GM19238 (cell line): Measurements from ENCODE around the gene SNCA.

ENCODE experiments used
- DNase-seq: peaks from one replicate; pipeline ENCODE4 v3.0.0; 2011; ENCODE audit warnings: low spot score; ENCODE audit not compliant: insufficient read length

SNCA gene

GRCh38 chr4:89814362-89814761 lies 22.6 kb downstream of the SNCA start:
- DNase-seq, result no peak

DNA sequence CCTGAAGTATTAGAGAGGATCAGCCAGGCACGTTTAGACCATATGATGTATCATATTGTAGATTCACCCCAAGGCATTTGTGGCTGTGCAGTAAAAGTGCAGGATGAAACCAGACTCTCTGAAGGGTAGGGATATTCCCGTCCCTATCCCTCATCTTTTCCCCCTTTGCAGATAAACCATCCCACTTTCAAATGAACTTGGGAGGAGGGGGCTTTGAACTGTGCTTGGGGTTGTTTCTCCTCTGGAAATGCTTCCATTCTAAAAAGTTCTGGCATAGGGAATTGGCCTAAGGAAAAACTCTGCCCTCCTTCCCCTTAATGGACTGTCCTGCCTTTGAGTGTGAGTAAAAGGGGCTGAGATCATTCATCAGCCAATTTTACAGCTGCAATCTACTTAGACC lies 23.8 kb downstream of the SNCA start:
- no peak for DNase-seq

DNA sequence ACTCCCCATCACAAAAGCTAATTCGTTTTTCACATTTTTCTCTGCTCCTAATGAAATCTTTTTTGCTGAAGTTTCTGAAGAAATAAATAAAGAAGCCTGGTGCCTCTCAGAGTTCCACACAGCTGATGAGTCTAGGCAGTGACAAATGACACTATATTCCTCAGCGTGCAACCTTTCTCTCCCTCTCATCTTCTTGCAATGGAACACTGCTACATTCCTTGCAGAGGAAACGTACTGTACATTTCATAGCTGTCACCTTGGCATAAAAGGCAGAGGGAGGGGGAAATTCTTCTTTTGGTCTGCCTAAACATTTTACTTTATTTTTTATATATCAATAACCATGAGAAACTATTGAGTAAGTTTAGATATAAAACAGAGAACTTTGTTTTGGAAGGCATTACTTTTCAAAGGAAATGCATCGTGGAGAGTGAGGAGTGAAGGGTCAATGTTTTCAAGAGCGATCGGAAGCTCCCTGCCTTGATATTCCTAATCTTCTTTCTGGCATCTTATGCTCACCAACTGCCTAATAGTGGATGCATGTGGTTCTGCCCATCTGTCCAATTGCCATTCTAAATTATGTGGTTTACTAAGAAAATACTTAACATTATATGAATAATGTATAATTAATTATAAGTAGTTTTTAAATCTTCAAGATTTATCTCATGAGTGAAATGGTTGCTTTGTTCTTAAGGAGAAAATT lies 29.4 kb downstream of the SNCA start:
- DNase-seq, result no peak

DNA sequence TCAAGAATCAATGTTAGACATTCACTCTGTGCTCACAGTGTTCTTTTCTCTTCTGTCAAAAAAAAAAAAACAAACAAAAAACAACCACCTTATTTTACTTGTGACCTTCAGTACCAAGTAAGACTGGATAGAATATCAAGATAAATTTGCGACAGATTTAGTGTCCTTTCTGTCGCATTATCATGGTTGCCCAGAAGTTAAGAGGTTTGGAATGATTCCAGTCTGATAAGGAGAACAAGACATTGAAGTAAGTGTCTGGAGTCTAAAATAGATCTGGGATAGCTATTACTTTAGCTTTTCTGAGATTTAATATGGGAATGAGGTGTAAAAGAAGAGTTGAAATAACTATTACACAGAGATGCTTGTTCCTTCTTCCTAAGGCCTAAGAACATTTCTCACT lies 31.7 kb downstream of the SNCA start:
- DNase-seq, result no peak

- no peak for DNase-seq
These were observed 33.0 kb downstream of the SNCA start for GRCh38 chr4:89803915-89804314.

GRCh38 chr4:89803036-89803435 lies 33.9 kb downstream of the SNCA start:
- no peak for DNase-seq

- DNase-seq, result no peak
These were observed 36.3 kb downstream of the SNCA start for GRCh38 chr4:89800527-89801103.

- DNase-seq, result no peak
These were observed 36.9 kb downstream of the SNCA start for GRCh38 chr4:89800012-89800516.

GRCh38 chr4:89799071-89799470 lies 37.9 kb downstream of the SNCA start:
- no peak for DNase-seq

DNA sequence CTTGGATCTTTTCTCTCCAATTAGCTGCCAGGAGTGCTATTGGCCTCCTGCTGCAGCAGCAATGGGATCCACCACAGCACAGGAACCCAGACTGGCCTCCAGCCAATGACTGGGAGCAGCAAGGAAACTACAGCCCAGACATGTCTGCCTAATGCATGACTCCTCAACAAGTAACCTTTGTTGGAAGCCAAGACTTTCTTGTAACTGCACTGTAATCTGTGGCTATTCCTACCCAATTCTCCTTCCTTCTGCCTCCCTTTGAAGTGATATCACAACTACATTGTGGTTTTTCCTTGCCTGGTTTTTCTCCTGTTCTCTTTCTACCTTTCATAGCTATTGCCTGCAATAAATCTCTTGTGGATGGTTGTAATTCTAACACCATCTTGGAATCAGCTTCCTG lies 39.8 kb downstream of the SNCA start:
- DNase-seq, result no peak

- no peak for DNase-seq
These were observed 48.5 kb downstream of the SNCA start for GRCh38 chr4:89788206-89789072.

DNA sequence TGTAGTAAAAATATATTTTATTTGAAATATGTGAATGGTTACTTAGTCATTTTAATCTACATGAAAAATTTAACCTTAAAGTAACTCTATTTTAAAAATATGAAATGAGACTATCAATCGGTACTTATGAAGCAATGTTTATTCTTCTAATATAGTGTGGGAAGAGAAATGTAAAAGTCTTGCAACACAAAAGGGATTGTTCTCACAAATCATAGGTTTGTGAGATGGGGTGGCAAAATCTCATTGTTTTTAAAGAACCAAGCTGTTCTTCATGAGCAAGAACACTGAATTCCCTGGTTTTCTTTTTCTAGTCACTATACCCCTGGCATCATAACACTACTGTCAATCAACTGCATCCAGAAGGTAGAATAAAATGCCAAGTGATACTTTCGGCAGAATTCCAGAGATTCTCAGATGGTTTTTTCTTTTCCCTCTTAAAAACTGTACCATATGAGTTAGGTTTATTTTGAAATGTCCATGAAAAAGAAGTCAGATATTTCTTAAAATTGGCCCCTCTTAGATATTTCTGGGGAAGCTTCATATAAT lies 52.2 kb downstream of the SNCA start:
- DNase-seq, result no peak

- no peak for DNase-seq
These were observed 55.6 kb downstream of the SNCA start for GRCh38 chr4:89781321-89781720.

DNA sequence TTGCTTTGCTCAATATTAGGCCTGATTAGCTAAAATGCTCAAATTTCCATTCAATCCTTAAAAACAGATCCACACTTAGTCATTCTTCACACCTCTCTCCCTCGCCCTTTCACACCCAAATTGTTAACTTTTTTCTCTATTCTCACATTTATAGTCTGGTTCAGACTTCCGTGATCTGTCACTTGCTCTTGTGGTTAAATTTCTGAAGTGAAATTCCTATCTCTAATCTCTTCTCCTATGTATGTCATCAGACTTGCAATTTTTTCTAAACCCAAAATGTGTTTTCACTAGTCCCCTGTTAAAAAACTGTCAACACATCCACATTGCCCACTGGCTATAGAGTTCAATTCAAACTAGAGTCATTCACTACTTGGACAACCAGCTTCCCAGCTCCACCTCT lies 63.2 kb downstream of the SNCA start:
- DNase-seq, result no peak

- DNase-seq, result no peak
These were observed 67.1 kb downstream of the SNCA start for GRCh38 chr4:89769856-89770255.

- DNase-seq, result no peak
These were observed 69.0 kb downstream of the SNCA start for GRCh38 chr4:89767924-89768323.

GRCh38 chr4:89765966-89766365 lies 71.0 kb downstream of the SNCA start:
- DNase-seq, result no peak

DNA sequence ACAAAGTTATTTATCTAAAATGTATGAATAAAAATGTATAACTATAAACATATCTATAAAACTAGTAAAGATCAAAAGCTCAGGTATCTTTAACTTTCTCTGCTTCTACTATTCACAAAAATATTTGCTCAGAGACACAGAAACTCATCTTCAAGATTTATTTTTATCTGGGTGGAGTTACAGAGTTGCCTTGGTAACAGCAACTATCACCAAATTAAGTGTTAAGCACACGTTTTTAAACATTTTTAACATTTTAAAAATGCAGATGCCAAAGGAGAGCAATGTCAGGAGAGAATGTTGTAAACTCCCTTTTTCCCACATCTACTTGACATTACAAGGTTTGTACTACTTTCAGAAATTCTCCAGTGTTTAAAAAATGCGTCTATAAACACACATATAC lies 71.4 kb downstream of the SNCA start:
- no peak for DNase-seq

GRCh38 chr4:89762311-89762710 lies 74.7 kb downstream of the SNCA start:
- DNase-seq, result no peak

- no peak for DNase-seq
These were observed 77.5 kb downstream of the SNCA start for GRCh38 chr4:89759426-89759825.

- DNase-seq, result no peak
These were observed 79.7 kb downstream of the SNCA start for GRCh38 chr4:89757154-89757719.

- DNase-seq, result no peak
These were observed 81.7 kb downstream of the SNCA start for GRCh38 chr4:89755220-89755619.
